GM10248 (cell line): ENCODE data around the gene TCFL5.

Experiments
- CTCF ChIA-PET: fragments of 300-600 bp; sonication (Branson Sonifier 250); formaldehyde crosslinking; extraction: SDS; loops from one replicate; lab custom pipeline; 2021; ENCODE audit warnings: antibody characterized with exemption; lab: Yijun Ruan, JAX
- POLR2A ChIA-PET: fragments of 350-650 bp; sonication (Branson Sonifier 250); formaldehyde crosslinking; extraction: SDS; loops from one replicate; lab custom pipeline; 2020; ENCODE audit warnings: antibody characterized with exemption; lab: Yijun Ruan, JAX
- DNase-seq: peaks from one replicate; pipeline ENCODE4 v3.0.0; 2012; ENCODE audit errors: extremely low spot score
- TF ChIP-seq, protein P1 (sequence below): IDR thresholded peaks from 2 replicates; pipeline ENCODE4 v1.5.1; 2012; ENCODE audit warnings: mild to moderate bottlenecking, low read depth; ENCODE audit errors: extremely low read depth, missing control alignments, control extremely low read depth

TCFL5 gene

DNA sequence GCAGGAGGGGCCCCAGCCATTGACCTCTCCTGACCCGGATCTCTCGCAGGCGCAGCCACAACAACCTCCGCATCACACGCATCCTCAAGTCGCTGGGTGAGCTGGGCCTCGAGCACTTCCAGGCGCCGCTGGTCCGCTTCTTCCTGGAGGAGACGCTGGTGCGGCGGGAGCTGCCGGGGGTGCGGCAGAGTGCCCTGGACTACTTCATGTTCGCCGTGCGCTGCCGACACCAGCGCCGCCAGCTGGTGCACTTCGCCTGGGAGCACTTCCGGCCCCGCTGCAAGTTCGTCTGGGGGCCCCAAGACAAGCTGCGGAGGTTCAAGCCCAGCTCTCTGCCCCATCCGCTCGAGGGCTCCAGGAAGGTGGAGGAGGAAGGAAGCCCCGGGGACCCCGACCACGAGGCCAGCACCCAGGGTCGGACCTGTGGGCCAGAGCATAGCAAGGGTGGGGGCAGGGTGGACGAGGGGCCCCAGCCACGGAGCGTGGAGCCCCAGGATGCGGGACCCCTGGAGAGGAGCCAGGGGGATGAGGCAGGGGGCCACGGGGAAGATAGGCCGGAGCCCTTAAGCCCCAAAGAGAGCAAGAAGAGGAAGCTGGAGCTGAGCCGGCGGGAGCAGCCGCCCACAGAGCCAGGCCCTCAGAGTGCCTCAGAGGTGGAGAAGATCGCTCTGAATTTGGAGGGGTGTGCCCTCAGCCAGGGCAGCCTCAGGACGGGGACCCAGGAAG lies 49.3 kb downstream of the TCFL5 start:
- ChIA-PET POLR2A (no interaction called here), CTCF (interaction anchor here (1.2 kb wide), 1 partner anchor 312 kb away, joined by 3 read pairs; no protein-coding TSS in a partner anchor)
- TF ChIP-seq, protein P1, sequence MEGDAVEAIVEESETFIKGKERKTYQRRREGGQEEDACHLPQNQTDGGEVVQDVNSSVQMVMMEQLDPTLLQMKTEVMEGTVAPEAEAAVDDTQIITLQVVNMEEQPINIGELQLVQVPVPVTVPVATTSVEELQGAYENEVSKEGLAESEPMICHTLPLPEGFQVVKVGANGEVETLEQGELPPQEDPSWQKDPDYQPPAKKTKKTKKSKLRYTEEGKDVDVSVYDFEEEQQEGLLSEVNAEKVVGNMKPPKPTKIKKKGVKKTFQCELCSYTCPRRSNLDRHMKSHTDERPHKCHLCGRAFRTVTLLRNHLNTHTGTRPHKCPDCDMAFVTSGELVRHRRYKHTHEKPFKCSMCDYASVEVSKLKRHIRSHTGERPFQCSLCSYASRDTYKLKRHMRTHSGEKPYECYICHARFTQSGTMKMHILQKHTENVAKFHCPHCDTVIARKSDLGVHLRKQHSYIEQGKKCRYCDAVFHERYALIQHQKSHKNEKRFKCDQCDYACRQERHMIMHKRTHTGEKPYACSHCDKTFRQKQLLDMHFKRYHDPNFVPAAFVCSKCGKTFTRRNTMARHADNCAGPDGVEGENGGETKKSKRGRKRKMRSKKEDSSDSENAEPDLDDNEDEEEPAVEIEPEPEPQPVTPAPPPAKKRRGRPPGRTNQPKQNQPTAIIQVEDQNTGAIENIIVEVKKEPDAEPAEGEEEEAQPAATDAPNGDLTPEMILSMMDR = no peak
- DNase-seq = no peak

DNA sequence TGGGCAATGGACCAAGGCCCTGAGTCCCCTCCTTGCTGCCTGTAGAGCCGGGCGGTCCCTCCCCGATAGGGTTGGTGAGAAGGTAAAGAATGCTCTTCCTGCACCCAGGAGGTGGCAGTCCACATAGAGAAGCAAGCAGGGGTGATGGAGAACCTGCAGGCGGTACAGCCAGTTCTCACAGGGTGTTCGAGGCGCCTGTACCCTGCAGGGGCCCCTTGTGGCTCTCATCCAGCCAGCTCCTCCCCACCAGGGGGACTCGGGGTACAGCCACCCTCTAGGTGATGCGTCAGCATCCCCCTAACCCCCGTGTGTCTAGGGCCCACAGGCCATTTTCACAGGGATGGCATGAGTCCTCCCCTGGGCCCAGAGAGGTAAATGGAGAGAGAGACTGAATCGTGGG lies 49.9 kb downstream of the TCFL5 start:
- no peak for DNase-seq
- ChIA-PET POLR2A (no interaction called here), CTCF (interaction anchor here (0.9 to 1.2 kb wide), 2 partner anchors 9 to 312 kb away, joined by 3 read pairs; no protein-coding TSS in a partner anchor)
- TF ChIP-seq, protein P1 = no peak

DNA sequence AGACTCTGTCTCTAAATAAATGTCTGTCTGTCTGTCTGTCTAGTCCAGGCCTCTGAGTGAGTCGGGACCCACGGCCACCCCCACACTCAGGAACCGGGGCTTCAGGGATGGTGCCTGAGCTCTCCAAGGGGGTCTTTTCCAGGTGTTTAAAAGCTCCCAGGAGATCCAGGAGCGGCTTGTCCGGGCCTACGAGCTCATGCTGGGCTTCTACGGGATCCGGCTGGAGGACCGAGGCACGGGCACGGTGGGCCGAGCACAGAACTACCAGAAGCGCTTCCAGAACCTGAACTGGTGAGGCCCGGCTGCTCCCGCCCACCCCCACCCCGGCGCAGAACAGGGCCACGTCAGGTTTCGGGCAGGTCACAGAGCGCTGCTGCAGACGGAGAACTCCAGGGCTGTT lies 50.3 kb downstream of the TCFL5 start:
- DNase-seq = no peak
- TF ChIP-seq, protein P1 = no peak
- ChIA-PET POLR2A (no interaction called here), CTCF (interaction anchor here (0.9 to 1.1 kb wide), 2 partner anchors 9 to 22 kb away, joined by 3 read pairs; no protein-coding TSS in a partner anchor)

DNA sequence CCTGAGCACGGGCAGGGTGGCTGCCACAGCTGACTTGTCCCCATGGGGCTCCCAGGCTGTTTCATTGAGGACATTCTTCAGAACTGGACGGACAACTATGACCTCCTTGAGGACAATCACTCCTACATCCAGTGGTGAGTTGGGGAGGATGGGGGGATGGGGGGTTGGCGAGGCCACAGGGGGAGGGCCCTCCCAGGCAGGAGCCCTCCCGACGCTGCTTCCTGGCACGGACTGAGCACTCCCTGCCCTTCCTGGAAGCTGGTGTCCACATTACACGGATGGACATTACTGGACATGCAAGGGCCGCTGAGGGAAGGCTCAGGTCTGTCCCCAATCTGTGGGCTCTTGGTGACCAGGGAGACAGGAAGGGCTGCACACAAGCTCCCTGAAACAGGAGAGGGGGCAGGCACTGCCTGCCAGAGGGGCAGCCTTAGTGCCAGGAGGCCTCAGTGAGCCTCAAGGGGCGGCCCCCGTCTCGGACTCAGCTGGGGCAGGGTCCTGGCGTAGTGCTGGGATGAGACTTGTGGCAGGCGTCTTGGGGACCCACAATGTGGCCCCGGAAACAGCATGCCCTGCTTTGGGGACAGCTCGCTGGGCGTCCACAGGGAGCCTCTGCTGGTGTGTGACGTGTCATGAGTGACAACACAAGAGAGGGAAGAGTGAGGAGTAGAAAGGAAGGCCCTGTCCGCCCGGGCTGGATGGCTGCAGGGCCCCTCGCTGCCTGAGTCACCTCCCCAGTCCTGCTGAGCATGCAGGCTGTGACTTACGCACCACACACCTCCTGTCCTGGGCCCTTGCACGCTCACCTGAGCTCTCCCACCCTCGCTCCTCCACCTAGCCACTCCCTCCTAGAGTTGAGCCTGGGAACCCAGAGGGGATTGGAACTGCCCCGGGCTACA lies 51.8 kb downstream of the TCFL5 start:
- POLR2A ChIA-PET = no interaction called here
- DNase-seq = no peak
- CTCF ChIA-PET = interaction anchor here (1.2 to 3.5 kb wide), 6 partner anchors 13 to 124 kb away, joined by 3 to 24 read pairs (median 7); partner anchors contain the start of gene MRGBP
- TF ChIP-seq, protein P1 = no peak

DNA sequence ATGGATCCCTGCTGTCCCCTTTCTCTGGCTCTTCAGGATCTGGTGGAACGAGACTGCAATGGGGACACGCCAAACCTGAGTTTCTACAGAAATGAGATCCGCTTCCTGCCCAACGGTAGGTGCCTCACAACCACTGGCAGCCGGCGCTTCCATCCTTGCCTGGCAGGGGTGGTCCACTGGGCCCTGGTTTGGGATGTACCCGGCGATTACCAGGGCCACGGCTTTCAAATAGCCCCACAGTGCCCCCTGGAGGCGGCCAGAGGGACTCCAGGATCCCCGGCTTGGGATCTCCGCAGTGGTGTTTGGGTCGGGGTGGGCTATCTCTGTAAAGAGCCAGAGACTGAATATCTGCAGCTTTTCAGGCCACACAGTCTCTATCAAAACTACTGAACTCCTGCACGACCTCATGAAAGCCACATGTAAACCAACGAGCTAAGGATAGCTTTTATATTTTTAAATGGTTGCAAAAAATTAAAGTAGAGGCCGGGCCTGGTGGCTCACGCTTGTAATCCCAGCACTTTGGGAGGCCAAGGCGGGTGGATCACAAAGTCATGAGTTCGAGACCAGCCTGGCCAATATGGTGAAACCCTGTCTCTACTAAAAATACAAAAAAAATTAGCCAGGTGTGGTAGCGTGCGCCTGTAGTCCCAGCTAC lies 53.3 kb downstream of the TCFL5 start:
- TF ChIP-seq, protein P1 = peak; percentile 83
- peak; percentile 82 for DNase-seq
- POLR2A ChIA-PET = interaction anchor here (0.7 kb wide), 2 partner anchors 14 to 267 kb away, joined by 4 to 10 read pairs; no protein-coding TSS in a partner anchor
- CTCF ChIA-PET = interaction anchor here (0.6 to 3.5 kb wide), 32 partner anchors 9 to 399 kb away, joined by 3 to 24 read pairs (median 4); partner anchors contain the start of genes MRGBP and SLCO4A1
